NCI-H1436 treated with DMSO at 0.1 percent for 48 hours (cell line): ENCODE data around the gene CFAP210.

Experiments used
- DNase-seq: peaks from one replicate; lab custom pipeline; 2025; lab: John Stamatoyannopoulos, UW

The CFAP210 gene, protein sequence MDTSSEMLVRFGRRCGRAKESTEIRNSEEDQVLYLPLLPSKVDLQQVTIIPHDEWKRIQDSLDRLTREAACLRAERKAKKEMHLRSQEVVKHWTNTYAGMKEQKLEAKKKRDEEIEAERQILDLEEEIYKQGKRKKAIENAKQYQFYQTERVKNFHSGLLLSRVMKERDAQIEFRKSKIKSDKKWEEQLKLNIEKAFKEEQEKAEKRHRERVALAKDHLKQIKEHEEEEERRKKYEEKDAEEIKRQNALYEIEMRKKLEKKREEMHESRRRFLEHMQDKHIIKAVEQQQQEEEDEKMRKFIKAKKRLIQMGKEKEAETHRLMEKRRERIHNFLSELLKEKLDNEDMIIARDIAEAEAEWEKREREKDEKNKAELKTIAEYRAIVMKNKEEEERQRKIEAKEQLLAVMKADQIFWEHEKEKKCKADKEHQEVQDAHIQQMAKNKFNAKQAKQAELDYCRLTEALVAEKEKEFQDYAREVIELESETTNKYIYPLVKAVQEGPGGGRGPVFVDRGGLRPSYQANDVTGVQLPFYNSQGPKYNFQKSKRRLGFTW

DNA sequence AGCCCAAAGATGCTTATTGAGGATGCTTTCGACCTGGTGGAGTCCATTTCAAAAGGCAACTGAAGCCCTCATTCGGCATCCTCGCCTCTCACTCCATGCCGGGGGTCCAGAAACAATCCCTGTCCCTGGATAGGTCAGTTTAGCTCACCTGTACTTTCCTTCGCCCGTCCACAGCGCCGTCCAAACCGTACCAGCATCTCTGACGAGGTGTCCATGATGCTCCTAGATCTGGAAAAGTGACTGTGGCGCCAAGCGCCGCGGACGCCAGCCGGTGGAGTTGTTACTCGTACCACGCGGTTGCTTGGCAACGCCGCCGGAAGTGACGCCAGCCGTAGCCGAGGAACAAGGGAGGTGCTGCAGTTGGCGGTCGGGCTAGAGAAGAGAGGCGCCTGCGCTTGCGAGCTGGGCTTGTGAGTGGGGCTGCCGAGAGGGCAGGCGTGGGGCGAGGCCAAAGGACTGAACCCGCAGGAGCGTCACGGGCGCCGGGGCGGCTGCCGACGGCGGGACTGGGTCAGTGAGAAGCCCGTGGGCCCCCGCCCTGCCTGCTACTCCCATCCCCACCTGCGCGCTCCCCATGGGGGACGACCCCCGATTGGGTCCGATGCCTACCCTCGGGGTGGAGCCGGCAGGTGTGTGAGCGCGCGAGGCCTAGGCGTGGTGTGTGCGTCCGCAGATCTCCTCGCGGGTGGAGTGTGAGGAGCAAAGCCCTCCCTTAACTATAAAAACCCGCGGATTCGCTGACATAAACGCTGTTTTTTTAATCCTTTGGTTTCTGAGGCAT is at the start of gene CFAP210, which contains the start of gene PHOSPHO2:
CFAP210 (minus strand) TSS at position 293 of the 781 bp plus-strand sequence; CDS start at position 215, 78 bp downstream.
PHOSPHO2 (plus strand) TSS at position 357 of the 781 bp plus-strand sequence. CDS start 6,503 bp downstream, outside the sequence.
- DNase-seq = peak; percentile 54

DNA sequence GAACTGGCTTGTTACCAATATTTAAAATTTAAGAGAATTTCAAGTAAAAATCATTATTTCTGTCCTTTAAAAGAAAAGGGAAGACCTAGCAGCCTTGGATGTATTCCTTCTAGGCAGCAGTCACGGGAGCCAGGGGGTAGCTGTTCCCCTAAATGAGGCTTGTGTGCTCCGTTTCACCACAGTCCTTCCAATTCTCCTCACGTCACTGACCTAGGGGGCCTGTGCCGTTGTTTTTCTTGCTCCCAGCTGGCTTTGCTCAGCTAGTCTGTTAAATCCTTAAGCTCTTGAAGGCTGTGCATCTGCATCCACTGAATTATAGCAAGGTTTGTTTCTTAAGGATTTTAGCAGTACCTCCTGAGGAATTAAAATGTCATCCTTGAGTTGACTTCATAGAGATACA is 49.3 kb upstream of the CFAP210 start:
- no peak for DNase-seq

DNA sequence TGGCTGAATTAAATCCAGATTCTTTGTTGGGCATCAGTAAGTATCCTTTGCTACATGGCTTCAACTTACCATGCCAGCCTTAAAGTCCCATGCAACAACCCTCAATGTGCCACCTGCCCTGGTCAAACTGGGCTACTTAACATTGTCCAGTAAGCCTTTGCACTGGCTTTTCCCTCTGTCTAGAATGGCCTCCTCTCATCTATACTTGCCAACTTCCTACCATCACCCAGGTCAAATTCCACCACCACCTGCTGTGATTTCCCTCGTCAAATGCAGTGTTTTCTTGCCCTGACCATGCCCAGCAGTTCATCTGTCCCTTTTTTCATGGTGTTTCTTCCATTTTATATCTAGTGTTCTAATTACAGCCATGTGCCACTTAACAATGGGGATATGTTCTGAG is 45.1 kb upstream of the CFAP210 start:
- DNase-seq = no peak

DNA sequence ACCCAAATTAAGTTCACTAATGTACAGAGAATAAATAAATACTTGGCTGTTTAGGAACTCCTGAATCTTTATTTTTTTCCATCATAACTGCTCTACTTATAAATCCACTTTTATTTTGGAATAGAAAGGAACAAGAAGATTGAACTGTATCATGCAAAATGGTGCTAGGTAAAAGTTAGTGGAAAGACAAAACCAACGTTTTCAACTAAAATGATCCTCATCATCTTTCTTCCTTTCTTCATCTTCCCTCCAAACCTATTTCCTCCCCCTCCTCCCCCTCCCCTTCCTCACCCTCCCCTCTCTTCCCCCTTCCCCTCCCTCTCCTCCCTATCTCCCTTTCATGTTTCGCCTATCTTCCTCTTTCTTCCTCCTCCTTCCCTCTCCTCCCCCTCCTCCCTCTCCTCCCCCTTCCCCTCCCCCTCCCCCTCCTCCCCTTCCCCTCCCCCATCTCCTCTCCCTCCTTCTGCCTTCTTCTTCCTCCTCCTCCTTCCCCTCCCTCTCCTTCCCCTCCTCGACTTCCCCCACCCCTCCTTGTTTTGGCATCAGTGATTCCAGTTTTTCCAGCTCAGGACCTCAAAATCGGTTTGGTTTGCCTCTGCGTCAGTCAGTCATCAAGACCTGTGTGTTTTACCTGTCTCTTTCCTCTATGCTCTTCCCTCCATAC is 44.5 kb upstream of the CFAP210 start:
- DNase-seq = no peak

DNA sequence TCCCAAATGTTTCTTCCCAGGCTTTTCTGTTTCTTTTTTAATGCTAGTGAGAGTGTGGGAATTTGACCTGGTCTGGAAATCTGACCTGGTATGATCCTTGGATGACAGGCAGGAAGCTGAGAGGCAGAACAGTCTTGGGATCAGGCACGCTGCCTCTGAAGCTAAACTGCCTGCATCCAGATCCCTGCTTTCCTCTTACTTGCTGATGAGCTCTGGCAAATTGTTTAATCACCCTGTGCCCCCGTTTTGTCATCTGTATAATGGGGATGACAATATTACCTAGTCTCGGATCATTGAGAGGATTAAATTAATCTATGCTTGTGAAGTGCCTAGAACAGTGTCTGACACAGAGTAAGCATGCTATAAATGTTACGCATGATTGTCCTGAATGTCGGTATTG is 42.7 kb upstream of the CFAP210 start:
- DNase-seq = no peak

DNA sequence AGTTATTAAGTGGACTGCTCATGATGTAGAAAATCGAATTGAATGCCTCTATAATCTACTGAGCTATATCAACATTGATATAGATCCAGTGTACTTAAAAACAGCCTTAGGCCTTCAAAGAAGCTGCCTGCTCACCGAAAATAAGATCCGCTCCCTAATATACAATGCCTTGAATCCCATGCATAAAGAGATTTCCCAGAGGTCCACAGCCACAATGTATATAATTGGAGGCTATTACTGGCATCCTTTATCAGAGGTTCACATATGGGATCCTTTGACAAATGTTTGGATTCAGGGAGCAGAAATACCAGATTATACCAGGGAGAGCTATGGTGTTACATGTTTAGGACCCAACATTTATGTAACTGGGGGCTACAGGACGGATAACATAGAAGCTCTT is 41.4 kb upstream of the CFAP210 start:
- DNase-seq = no peak

DNA sequence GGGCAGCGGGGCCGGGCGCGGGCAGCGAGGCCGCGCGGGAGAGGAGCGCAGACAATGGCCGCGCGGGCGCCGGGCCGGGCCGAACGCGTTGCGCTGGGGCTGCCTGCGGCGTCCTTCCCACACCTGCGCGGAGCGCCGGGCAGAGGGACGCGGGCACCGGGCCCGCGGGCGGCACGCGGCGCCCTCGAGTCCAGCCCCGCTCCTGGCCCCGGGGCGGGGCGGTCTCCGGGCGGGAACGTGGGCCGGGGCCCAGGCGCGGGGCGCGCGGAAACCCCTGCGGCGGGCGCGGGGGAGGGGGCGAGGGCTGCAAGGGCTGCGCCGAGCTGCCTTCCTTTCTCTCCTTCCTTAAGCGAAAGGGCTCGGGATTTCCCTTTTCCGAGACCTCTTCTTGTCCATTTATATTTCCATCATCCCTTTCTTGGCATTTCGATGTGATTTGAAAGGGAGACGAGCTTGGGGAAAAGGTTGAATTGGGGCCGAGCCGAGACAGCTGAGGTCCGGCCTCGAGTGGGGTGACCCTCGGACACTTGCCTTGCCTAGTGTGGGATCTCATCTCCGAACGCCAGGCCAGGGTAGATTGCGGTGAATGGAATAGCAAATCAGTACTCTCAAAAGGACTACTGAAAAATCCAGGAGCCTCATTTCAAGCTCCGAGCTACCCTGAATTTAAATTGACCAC is 40.1 kb upstream of the CFAP210 start:
- no peak for DNase-seq

DNA sequence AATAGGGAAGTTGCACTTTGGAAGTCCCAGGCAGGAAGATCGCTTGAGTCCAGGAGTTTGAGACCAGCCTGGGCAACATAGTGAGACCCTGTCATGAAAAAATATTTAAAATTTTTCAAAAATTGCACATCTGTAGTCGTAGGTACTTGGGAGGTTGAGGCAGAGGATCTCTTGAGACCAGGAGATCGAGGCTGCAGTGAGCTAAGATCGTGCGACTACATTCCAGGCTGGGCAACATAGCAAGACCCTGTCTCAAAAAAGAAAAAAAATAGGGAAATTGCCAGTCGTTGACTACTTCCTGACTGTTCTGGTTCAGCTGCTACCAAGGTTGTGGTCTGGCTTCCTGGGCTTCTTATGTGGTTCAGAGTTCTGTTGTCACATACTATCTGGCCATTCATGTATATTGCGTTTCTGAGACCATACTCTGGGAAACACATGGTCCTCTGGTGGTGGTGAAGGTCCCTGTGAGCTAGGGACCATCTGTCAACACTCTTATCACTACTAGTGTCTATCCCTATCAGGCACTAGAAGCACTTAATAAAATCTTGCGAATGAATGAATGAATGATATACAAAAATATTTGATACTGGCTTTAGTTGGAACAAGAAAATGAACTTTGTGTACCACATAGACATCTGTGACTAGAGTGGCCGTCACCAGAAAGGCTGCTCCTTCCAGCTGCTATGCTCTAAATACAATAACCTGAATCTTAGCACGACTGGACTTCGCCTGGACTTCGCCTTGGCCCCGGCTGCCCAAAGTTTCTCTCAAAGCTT is 38.6 kb upstream of the CFAP210 start:
- DNase-seq = no peak

DNA sequence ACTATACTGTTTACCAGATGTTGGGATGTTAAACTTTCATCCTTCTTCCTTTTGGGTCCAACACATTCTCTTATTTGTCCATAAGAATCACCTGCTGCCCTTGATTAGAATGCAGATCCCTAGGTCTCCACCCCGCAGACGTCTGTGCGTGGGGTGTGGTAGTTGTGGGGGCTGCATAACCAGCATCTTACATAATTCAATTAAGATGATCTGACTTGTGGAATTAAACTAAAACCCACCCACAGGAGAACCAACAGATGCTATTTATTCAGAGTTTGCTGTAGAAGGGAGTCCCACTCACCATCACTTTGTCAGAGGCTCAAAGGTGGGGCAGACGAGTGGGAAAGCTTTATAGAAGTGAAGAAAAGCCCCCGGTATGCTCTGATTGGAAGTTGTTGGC is 37.9 kb upstream of the CFAP210 start:
- DNase-seq = no peak

DNA sequence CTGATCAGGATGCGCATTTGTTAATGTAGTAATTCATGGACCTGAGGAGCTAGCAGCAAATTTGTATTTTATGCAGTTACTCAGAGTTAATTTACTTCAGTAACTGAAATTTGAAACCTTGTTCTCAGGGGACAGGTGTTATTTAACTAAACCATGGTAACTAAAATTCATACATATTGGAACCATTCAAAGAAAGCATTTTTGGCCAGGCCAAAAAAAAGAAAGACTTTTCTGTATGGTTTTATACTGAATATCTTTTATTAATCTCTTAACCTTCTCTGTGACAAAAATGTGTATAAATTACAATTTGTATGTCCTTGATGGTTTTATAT is 35.0 kb upstream of the CFAP210 start:
- no peak for DNase-seq

DNA sequence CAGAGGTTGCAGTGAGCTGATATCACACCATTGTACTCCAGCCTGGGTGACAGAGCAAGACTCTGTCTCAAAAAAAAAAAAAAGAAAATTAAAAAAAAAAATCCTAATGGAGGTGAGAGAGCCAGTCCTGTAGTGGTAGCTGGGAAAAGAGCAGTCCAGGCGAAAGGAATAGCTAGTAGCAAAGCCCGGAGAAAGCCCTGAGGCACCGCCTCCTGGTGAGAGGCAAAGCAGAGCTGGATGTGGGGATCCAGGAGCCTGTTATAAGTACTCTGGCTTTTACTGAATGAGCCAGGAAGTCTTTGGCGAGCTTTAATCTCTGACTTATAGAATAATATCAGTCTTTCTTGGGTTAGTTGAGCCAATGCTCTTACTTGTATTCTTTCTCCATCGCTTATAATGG is 32.9 kb upstream of the CFAP210 start:
- no peak for DNase-seq

DNA sequence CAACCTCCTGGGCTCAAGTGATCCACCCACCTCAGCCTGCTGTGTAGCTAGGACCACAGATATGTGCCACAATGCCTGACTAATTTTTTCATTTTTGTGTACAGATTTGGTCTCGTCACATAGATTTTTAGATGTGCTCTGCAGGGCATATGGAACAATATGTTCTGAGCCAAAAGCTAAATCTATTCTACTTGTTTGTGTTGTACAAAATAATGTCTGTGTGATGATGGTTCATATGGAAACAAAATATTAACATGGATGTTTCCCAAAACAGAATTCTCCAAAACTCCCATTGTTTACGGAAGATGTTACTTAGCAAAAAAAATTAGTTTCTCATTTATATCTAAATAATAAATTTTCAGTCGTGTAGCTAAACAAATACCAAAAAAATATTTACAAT is 26.8 kb upstream of the CFAP210 start:
- DNase-seq = no peak

DNA sequence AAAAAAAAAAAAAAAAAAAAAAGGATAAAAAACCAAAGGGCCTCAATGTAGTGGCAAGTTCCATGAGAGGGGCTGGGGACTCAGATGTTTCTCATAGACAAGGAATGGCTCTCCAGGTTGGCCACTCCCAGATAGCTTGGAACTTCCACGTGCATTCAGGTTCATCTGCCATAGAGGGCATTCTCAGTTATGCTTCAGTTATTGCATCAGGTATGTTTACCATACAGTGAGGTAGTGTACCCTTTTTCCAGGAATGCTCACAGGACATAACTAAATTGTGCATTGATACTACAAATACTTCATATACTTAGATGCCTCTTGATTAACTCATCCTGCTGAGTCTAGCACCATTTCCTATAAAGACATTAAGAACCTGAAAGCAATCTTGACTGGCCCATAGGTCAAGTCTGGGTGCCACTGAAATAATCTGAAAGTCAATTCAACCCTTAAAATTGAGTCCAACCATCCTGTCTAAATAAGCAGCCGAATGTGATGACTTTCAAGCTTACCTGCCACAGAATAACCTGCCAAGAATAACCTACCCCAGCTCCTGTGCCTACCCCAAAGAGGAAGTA is 24.8 kb upstream of the CFAP210 start:
- no peak for DNase-seq

DNA sequence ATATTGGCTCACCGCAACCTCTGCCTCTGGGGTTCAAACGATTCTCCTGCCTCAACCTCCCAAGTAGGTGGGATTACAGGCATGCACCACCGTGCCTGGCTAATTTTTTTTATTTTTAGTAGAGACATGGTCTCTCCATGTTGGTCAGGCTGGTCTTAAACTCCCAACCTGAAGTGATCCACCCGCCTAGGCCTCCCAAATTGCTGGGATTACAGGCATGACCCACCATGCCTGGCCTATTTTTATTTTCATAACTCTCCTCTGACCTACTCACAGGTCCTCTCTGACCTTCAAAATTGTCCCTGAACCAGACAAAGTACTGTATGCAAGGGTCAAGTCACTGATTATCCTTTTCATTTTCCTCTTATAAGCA is 23.5 kb upstream of the CFAP210 start:
- no peak for DNase-seq

DNA sequence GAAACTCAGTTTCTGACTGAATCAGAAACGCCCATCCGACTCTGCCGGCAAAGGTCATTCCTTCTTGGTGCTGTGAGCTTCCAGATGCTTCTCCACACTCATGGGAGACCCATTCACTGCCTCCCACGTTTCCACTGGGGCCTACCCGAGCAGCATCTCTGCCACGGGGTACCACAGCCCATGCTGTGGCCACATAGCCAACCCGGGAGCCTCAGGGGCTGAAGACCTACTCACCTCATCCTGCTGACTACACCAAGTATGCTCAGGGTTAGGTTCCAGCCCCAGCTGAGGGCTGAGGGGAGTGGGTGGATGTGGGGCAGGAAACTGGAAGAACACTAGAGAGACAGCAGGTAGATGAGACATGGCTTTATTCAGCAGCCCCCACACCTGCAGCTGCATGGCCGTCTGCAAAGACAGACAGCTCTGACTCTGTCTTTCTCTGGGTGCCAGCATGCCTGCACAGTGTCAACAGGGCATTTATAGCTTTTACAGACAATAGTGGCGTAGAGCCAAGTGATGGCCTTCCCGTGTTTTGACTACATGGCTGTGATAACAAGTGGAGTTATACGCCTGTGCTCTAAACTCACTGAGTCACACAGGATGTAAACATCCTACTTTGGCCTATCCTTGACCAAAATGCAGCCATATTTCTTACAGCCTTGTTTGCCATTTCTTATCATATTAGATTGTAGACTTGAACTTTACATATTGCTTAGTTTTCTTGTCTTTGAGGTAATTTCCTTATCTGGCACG is 22.9 kb upstream of the CFAP210 start:
- no peak for DNase-seq

DNA sequence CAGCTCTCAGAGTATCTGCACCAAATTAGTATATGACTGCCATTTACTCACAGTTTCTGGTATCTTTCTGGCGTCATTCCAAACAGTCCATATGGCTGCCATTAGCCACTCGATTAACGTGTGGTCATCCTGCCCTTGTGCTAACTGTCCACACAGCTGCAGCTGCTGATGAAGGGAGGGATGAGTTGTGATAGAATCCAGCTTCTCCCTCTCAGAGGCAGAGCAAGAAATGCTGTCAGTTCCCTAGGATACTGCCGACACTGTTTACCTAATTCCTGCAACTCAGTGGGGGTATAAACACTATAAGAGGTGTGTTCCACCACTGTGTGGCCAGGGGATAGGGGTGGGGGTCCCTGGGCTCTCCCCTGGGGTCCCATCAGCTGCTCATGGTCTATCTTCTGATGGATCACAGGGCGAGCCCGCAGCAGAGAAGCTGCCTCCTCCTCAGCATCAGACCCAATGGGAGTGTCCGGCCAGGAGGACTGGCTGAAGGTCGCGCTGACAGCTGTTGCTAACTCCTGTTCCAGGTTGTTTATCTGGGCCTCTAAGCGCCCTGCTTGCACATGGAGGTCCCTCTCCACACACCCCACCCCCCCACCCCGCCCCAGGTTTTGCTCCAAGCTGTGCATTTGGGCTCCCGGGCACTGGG is 22.2 kb upstream of the CFAP210 start:
- no peak for DNase-seq

DNA sequence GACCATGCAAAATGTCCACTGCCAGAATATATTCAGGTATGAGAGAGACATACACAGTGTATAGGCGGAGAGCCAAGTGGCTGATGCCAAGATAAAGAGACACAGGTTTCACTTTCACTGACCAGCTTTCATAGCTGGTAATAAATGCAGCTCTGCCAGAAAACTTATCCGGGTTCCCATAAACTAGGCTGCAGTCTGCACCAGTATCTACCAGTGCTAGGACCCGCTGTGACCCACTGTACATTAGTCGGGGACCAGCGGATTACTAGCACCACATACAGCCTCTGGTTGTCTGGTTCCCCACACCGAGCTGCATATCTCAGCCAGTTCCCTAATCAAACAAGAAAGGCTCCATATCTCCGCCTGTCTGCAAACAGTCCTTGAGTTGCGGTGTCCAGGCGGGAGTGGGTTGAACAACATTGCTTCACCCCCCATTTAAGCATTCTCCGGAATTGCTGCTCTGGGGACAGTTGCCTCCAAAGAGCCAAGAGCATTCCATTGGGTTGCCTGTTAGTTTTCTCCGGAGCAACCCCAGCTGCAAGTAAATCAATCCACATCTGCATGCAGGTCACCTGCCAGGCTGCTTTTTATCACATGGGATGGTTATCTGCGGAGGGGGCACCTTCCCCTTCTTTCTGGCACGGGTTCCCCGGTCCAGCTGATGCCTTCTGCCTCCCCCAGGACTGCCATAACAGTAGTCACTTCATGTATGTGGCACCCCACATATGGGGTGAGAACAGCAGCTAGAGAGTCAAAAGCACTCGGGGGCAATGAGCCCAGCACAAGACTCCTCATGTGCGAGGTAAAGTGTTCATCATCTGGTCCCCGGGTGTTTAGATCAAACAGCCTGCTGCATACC is 21.4 kb upstream of the CFAP210 start:
- no peak for DNase-seq

DNA sequence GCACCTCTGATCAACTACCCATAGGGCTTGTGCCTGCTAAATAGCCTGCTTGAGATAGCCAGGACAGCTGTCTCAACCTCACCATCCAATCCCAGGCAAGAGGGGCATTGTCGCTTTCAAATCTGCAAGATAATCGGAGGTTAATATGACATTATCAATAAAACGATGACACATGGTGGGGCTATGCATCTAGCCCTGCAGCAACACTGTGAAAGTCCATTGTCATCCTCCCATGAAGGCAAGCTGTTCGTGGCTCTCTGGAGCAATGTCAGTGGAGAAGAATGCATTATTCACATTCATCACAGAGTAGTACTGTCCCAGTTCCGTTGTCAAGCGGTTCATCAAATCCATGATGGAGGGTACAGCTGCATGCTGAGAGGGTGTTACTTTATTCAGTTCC is 20.5 kb upstream of the CFAP210 start:
- DNase-seq = no peak

DNA sequence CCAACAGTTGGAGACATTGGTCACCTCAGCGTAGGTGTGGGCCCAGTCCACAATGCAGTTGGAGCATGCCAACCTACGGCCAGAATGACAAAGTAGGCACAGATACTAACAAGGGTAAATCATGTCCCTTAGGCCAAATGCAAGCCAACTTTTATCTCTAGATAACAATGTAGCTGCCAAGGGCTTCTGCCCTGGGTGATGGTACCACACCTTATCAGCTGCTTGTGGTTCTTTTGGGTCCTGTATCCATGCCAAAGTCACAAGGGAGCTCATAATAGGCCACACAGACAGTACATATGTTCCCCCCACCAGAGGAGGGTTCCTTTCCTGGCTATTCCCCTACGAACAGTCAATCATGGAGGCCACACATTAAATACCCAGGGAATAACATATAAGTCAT is 19.1 kb upstream of the CFAP210 start:
- DNase-seq = no peak
